GM23248 (cell line): ENCODE data around the gene ZNF865.

ENCODE experiments used
- EZH2 ChIP-seq: fragments of 200-600 bp; sonication (generic); IDR thresholded peaks from 2 replicates; pipeline ENCODE4 v1.6.1; 2018; ENCODE audit warnings: antibody characterized with exemption, mild to moderate bottlenecking; ENCODE audit not compliant: insufficient read depth, poor library complexity, severe bottlenecking
- EZH2phosphoT487 ChIP-seq: fragments of 200-600 bp; sonication (generic); IDR thresholded peaks from 2 replicates; pipeline ENCODE4 v1.6.1; 2018; ENCODE audit warnings: antibody characterized with exemption, moderate library complexity, mild to moderate bottlenecking, low read depth; ENCODE audit not compliant: insufficient read depth

- TF ChIP-seq EZH2 = no peak
- TF ChIP-seq EZH2phosphoT487 = no peak
Measured at GRCh38 chr19:55652311-55653128, 47.1 kb downstream of the ZNF865 start.
